ENCODE measurements around the gene CRIM1. TPM values are rescaled to one million over a fixed set of nuclear protein-coding genes. Genes with fewer than 3 reads are reported as not detected.
A peak's percentile ranks its signal among the peaks of the same experiment; 100 is the strongest.

Gene CRIM1
- total RNA-seq, 2 donors from 2014 or later, result 26.7 to 26.9 TPM

DNA sequence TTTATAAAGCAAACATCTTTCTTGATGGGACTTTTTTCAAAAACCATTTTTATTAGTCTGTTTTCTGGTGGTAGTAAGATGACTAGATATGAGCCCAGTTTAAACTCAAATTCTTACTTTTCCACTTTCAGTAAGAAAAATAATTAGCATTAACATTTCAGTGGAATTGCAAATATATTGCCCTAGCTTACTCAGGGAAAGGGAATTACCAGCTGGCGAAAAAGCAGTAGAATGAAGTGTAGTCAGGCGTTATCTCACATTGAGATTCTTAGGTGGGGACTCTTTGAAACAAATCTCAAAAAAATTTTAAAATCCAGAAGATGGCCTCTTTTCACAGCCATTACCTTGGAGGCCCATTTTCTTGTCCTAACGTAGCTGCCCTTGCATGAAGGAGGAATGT, 65.8 kb downstream of the CRIM1 start:
- Mint-ChIP-seq H3K4me1 (peaks cover 26% of the 10 kb centered on the region), H3K36me3 (ENCODE audit: low read depth) (no peaks in the 10 kb centered on the region), H3K9me3 (no peaks in the 10 kb centered on the region), H3K4me3 (no peak overlapping the region), H3K27ac (peak overlapping the region; percentile 45), H3K27me3 (ENCODE audit: insufficient read depth) (no peaks in the 10 kb centered on the region)
- TF ChIP-seq, protein P1, sequence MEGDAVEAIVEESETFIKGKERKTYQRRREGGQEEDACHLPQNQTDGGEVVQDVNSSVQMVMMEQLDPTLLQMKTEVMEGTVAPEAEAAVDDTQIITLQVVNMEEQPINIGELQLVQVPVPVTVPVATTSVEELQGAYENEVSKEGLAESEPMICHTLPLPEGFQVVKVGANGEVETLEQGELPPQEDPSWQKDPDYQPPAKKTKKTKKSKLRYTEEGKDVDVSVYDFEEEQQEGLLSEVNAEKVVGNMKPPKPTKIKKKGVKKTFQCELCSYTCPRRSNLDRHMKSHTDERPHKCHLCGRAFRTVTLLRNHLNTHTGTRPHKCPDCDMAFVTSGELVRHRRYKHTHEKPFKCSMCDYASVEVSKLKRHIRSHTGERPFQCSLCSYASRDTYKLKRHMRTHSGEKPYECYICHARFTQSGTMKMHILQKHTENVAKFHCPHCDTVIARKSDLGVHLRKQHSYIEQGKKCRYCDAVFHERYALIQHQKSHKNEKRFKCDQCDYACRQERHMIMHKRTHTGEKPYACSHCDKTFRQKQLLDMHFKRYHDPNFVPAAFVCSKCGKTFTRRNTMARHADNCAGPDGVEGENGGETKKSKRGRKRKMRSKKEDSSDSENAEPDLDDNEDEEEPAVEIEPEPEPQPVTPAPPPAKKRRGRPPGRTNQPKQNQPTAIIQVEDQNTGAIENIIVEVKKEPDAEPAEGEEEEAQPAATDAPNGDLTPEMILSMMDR (conservative IDR thresholded peaks at IDR 0.05), result no peak
- no peak overlapping the region for H3K27ac ChIP-seq (ENCODE audit: low read depth, low read length)
- no peak overlapping the region for H3K4me3 ChIP-seq (ENCODE audit: low read length)
- no peaks in the 10 kb centered on the region for H3K27me3 ChIP-seq (ENCODE audit: control insufficient read depth, insufficient read depth, low read length, poor library complexity, severe bottlenecking)
- H3K9ac ChIP-seq (ENCODE audit: extremely low read depth, low read length, poor library complexity, severe bottlenecking), result no peak overlapping the region
- no peak for DNase-seq
- peaks cover 4% of the 10 kb centered on the region for H3K36me3 ChIP-seq (ENCODE audit: control insufficient read depth, insufficient read depth, low read length)
- H3K4me1 ChIP-seq (ENCODE audit: control insufficient read depth, insufficient read depth, low read length), result peaks cover 8% of the 10 kb centered on the region
- H3K9me3 ChIP-seq (ENCODE audit: control insufficient read depth, low read length), result no peaks in the 10 kb centered on the region
- WGBS, 2 experiments (ENCODE audit: insufficient coverage in 1 of 2, insufficient read length in 1 of 2), result 78 to 86% methylated on average over 1 to 3 of the region's 3 CpGs

DNA sequence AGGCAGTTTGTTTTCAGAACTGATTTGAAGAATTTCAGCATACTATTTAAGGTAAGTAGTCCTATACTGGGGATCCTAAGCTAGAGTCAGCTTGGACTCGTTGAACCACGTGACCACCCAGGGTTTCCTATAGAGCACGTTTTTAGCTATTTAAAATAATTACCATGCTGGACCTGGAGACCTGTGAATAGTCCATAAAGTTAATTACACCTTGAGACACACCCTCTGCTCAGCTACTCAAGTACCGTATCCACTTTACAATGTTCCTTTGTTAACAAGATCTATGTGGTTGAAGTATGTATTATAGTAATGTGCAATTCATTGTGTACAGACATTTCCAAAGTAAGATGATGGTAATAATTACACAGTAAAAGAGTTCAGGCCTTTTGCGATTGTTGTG, 67.6 kb downstream of the CRIM1 start:
- H3K9me3 Mint-ChIP-seq, result no peaks in the 10 kb centered on the region
- H3K4me3 Mint-ChIP-seq, result no peak overlapping the region
- no peaks in the 10 kb centered on the region for H3K27me3 ChIP-seq (ENCODE audit: control insufficient read depth, insufficient read depth, low read length, poor library complexity, severe bottlenecking)
- H3K4me1 ChIP-seq (ENCODE audit: control insufficient read depth, insufficient read depth, low read length), result peaks cover 8% of the 10 kb centered on the region
- peaks cover 4% of the 10 kb centered on the region for H3K36me3 ChIP-seq (ENCODE audit: control insufficient read depth, insufficient read depth, low read length)
- H3K4me1 Mint-ChIP-seq, result peaks cover 26% of the 10 kb centered on the region
- TF ChIP-seq, protein P1 (conservative IDR thresholded peaks at IDR 0.05), result no peak
- no peaks in the 10 kb centered on the region for H3K36me3 Mint-ChIP-seq (ENCODE audit: low read depth)
- DNase-seq, result no peak
- no peak overlapping the region for H3K9ac ChIP-seq (ENCODE audit: extremely low read depth, low read length, poor library complexity, severe bottlenecking)
- WGBS, 2 experiments (ENCODE audit: insufficient coverage in 1 of 2, insufficient read length in 1 of 2), result 87 to 93% methylated on average over 3 to 5 of the region's 5 CpGs
- no peaks in the 10 kb centered on the region for H3K9me3 ChIP-seq (ENCODE audit: control insufficient read depth, low read length)
- H3K27me3 Mint-ChIP-seq (ENCODE audit: insufficient read depth), result no peaks in the 10 kb centered on the region
- no peak overlapping the region for H3K27ac Mint-ChIP-seq
- no peak overlapping the region for H3K27ac ChIP-seq (ENCODE audit: low read depth, low read length)
- no peak overlapping the region for H3K4me3 ChIP-seq (ENCODE audit: low read length)

DNA sequence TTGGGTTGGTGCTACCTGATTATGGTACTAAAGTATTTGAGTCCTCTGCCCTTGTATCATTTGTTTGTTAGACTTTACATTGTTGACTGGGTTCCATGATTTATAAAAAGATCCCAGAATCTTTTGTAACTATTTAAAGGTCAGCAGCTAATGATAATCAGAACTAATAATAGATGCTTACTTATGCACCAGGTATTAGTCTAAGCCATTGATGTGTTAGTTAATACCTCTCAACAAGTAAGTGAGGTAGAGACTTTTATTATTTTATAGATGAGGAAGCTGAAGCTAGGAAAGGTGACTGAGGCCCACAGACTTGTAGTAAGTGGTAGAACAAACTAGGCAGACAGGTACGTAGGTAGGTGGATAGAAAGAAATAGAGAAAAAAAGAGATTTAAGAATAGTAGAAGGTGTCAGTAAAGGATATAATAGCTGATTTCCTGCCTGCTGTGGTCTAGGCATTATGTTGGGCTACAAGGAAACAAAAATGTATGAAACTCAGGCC, 68.1 kb downstream of the CRIM1 start:
- DNase-seq, result no peak
- Histone ChIP-seq H3K27ac (ENCODE audit: low read depth, low read length) (no peak overlapping the region), H3K9ac (ENCODE audit: extremely low read depth, low read length, poor library complexity, severe bottlenecking) (no peak overlapping the region), H3K4me3 (ENCODE audit: low read length) (no peak overlapping the region), H3K4me1 (ENCODE audit: control insufficient read depth, insufficient read depth, low read length) (peaks cover 8% of the 10 kb centered on the region), H3K9me3 (ENCODE audit: control insufficient read depth, low read length) (no peaks in the 10 kb centered on the region), H3K36me3 (ENCODE audit: control insufficient read depth, insufficient read depth, low read length) (peaks cover 4% of the 10 kb centered on the region), H3K27me3 (ENCODE audit: control insufficient read depth, insufficient read depth, low read length, poor library complexity, severe bottlenecking) (no peaks in the 10 kb centered on the region)
- Mint-ChIP-seq H3K4me3 (no peak overlapping the region), H3K9me3 (no peaks in the 10 kb centered on the region), H3K4me1 (peaks cover 26% of the 10 kb centered on the region), H3K27me3 (ENCODE audit: insufficient read depth) (no peaks in the 10 kb centered on the region), H3K27ac (no peak overlapping the region), H3K36me3 (ENCODE audit: low read depth) (no peaks in the 10 kb centered on the region)
- 91 to 100% methylated on average over 1 of the region's 1 CpG for WGBS, 2 experiments (ENCODE audit: insufficient coverage in 1 of 2, insufficient read length in 1 of 2)
- TF ChIP-seq, protein P1 (conservative IDR thresholded peaks at IDR 0.05), result no peak

All from endodermal cell (in vitro differentiated cells).